ENCODE results near the gene FBXO22.

- TF ChIP-seq CTCF (conservative IDR thresholded peaks at IDR 0.05 in 1 of 2, IDR thresholded peaks at IDR 0.05 in 1 of 2; ENCODE audit: low read depth in 1 of 2, low read length in 2 of 2) (no peak), EZH2 (IDR thresholded peaks at IDR 0.05; ENCODE audit: low read length, missing control alignments) (no peak)
Observed at GRCh38 chr15:75952525-75952924, 48.8 kb downstream of the FBXO22 start.
